Measurements from ENCODE around the gene EMX1. TPM values are rescaled to one million over a fixed set of nuclear protein-coding genes. Genes with fewer than 3 reads are reported as not detected.

Gene EMX1
- total and polyA plus RNA-seq, 8 donors: 0.08 to 0.38 (median 0.18) TPM; not detected in 3

- ATAC-seq (no peak), DNase-seq (peak in 1 of 4 donors; percentile 57)
- Histone ChIP-seq H3K9me3 (no peaks in the 10 kb centered on the region), H3K36me3 (peaks cover 0 to 19% of the 10 kb centered on the region in 2 donors), H3K4me3 (no peak overlapping the region), H3K4me1 (no peaks in the 10 kb centered on the region), H3K27me3 (no peaks in the 10 kb centered on the region), H3K27ac (no peak overlapping the region)
- TF ChIP-seq, protein P1, sequence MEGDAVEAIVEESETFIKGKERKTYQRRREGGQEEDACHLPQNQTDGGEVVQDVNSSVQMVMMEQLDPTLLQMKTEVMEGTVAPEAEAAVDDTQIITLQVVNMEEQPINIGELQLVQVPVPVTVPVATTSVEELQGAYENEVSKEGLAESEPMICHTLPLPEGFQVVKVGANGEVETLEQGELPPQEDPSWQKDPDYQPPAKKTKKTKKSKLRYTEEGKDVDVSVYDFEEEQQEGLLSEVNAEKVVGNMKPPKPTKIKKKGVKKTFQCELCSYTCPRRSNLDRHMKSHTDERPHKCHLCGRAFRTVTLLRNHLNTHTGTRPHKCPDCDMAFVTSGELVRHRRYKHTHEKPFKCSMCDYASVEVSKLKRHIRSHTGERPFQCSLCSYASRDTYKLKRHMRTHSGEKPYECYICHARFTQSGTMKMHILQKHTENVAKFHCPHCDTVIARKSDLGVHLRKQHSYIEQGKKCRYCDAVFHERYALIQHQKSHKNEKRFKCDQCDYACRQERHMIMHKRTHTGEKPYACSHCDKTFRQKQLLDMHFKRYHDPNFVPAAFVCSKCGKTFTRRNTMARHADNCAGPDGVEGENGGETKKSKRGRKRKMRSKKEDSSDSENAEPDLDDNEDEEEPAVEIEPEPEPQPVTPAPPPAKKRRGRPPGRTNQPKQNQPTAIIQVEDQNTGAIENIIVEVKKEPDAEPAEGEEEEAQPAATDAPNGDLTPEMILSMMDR (IDR thresholded peaks at IDR 0.05): no peak
- intact Hi-C loops (cut with DNase I): no loop called here
These were observed 55.2 kb downstream of the EMX1 start for GRCh38 chr2:72972352-72973136.

DNA sequence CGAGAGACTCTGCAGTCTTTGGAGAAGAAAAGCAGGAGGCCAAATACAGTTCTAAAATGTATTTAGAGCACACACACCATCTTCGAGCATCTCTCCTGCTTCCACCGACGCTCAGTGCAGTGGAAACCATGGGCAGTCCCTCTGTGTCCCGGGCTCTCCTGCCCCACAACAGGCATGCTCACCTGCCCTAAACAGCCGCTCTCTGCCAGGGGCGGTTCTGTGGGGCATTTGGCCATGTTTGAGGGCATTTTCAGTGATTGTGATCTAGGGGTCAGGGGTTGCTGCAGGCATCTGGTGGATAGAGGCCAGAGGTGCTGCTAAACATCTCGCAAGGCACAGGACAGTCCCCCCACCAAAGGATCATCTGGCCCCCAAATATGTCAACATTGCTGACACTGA, 55.8 kb downstream of the EMX1 start:
- DNase-seq (peak in 1 of 4 donors; percentile 37), ATAC-seq (no peak)
- TF ChIP-seq, protein P1 (IDR thresholded peaks at IDR 0.05): no peak
- no peak overlapping the region for H3K4me3 ChIP-seq
- peaks cover 0 to 18% of the 10 kb centered on the region in 2 donors for H3K36me3 ChIP-seq
- H3K4me1 ChIP-seq: no peaks in the 10 kb centered on the region
- intact Hi-C loops (cut with DNase I): no loop called here
- no peak overlapping the region for H3K27ac ChIP-seq
- no peaks in the 10 kb centered on the region for H3K9me3 ChIP-seq
- no peaks in the 10 kb centered on the region for H3K27me3 ChIP-seq

DNA sequence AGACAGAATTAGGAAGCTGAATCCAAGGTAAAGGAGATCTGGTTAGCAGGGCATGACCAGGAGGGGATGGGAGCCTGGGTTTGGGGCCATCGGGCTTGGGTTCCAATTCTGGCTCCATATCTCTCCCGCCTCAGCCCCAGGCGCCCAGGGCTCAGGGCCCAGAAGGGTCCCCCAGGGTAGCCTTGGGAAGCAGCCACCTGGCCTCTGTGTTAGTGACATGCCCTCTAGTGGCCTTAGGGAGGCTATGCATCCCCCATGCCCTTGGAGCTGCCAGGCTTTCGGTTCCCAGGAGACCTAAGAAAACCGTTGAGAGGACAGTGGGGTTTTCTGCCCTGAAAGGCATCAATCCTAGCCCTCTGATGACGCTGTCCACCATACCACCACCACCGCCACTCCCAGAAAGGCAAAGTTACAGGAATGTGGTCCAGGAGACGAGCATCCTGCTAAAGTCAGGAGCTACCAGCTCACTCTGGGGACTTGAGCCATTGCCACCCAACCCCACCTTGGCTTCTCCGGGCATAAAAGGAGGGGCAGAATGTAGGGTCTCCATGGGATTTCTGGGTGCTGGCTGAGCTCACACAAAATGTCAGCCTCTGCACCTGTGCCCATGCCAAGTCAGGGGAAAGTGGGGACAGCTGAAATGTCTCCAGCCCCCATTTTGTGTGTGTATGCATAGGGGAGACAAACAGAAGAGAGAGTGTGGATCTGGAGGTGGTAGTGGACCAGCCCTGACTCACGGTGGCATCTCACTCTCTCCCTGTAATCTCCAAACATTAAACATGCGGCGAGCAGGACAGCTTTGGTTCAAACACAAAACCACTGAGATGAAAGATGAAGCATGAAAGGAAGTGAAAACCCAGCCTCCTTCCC, 56.5 kb downstream of the EMX1 start:
- H3K9me3 ChIP-seq: no peaks in the 10 kb centered on the region
- intact Hi-C loops (cut with DNase I): no loop called here
- H3K36me3 ChIP-seq: peaks cover 0 to 18% of the 10 kb centered on the region in 2 donors
- no peak overlapping the region for H3K27ac ChIP-seq
- TF ChIP-seq, protein P1 (IDR thresholded peaks at IDR 0.05): peak; percentile 65 to 79
- H3K4me3 ChIP-seq: no peak overlapping the region
- DNase-seq: peak in 2 of 4 donors; percentile 46 to 63
- H3K27me3 ChIP-seq: no peaks in the 10 kb centered on the region
- H3K4me1 ChIP-seq: no peaks in the 10 kb centered on the region
- ATAC-seq: peak; percentile 91

DNA sequence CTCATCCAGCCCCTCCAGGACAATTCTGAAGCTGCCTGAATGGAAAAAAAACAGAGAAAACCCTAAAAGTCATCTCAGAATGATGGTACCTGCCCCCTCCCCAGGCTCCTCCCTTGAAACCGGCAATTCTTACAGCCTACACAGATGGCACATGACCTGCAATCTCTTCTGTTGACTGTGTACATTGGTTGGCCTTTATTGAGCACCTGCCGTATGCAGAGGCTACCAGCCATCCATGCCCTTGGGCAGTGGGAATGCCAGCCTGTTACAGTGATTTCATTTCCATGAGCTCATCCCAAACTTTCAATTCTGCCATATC, 57.1 kb downstream of the EMX1 start:
- DNase-seq (no peak), ATAC-seq (no peak)
- TF ChIP-seq, protein P1 (IDR thresholded peaks at IDR 0.05): no peak
- intact Hi-C loops (cut with DNase I): no loop called here
- Histone ChIP-seq H3K9me3 (no peaks in the 10 kb centered on the region), H3K27me3 (no peaks in the 10 kb centered on the region), H3K27ac (no peak overlapping the region), H3K4me1 (peaks cover 0 to 3% of the 10 kb centered on the region in 2 donors), H3K4me3 (no peak overlapping the region), H3K36me3 (peaks cover 0 to 18% of the 10 kb centered on the region in 2 donors)

GRCh38 chr2:72975017-72975416, 57.7 kb downstream of the EMX1 start:
- DNase-seq (no peak), ATAC-seq (no peak)
- TF ChIP-seq, protein P1 (IDR thresholded peaks at IDR 0.05): no peak
- H3K4me3 ChIP-seq: no peak overlapping the region
- H3K9me3 ChIP-seq: no peaks in the 10 kb centered on the region
- peaks cover 0 to 16% of the 10 kb centered on the region in 2 donors for H3K36me3 ChIP-seq
- no peak overlapping the region for H3K27ac ChIP-seq
- H3K4me1 ChIP-seq: peaks cover 0 to 9% of the 10 kb centered on the region in 2 donors
- H3K27me3 ChIP-seq: no peaks in the 10 kb centered on the region
- intact Hi-C loops (cut with DNase I): no loop called here

All from left lung (tissue), 10 donors.